ENCODE measurements around the gene TTLL12. TPM values are rescaled to one million over a fixed set of nuclear protein-coding genes. Genes with fewer than 3 reads are reported as not detected.
A peak's percentile ranks its signal among the peaks of the same experiment; 100 is the strongest.

TTLL12 gene
- total RNA-seq, 1 donor from 2014 or later: 53.7 TPM

DNA sequence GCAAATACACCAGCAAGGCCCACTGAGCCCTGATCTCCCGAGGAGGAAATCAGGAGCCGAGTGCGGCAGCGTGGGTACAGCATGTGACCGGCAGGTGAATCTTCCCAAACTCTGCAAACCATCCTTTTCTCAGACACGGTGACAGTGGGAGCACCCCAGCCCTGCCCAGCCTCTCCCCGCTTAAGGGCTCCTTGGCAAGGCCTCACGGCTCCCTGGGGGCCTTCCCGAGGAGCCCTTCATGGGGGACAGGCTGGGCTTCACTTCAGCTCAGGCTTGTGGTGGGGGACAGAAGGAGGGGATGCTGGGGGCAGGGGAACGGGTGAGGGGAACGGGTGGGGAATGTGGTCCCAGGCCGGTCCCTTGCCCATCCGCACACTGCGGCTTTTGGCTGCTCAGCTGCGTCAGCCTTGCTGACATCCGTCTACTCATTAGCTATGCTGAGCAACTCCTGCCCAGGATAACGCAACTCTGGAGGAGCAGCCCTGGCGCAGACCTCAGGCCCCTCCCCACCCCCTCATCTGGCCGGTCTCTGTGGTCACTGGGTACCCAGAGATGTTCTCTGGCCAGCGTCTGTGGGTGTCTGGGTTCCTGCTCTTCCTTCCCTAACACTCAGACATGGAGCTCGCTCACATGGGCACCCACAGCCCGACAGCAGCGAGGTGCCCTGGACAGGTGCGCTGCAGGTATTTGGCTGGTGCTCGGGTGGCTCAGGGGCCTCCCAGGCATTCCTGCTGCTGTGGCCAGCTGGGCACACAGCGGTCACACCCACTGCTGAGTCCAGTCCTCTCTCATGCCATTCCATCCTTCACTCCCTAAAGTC lies 22.0 kb upstream of the TTLL12 start:
- no peaks in the 10 kb centered on the region for H3K36me3 ChIP-seq (ENCODE audit: control insufficient read depth, insufficient read depth, low read length)
- TF ChIP-seq, protein P1, sequence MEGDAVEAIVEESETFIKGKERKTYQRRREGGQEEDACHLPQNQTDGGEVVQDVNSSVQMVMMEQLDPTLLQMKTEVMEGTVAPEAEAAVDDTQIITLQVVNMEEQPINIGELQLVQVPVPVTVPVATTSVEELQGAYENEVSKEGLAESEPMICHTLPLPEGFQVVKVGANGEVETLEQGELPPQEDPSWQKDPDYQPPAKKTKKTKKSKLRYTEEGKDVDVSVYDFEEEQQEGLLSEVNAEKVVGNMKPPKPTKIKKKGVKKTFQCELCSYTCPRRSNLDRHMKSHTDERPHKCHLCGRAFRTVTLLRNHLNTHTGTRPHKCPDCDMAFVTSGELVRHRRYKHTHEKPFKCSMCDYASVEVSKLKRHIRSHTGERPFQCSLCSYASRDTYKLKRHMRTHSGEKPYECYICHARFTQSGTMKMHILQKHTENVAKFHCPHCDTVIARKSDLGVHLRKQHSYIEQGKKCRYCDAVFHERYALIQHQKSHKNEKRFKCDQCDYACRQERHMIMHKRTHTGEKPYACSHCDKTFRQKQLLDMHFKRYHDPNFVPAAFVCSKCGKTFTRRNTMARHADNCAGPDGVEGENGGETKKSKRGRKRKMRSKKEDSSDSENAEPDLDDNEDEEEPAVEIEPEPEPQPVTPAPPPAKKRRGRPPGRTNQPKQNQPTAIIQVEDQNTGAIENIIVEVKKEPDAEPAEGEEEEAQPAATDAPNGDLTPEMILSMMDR (IDR thresholded peaks at IDR 0.05; ENCODE audit: insufficient read depth, low read length, severe bottlenecking): no peak
- no peak overlapping the region for H3K4me3 ChIP-seq (ENCODE audit: low read depth, low read length)
- FAIRE-seq: no peak
- DNase-seq (ENCODE audit: low read depth): no peak
- peaks cover 3% of the 10 kb centered on the region for H3K27me3 ChIP-seq (ENCODE audit: control insufficient read depth, insufficient read depth, low read length)

DNA sequence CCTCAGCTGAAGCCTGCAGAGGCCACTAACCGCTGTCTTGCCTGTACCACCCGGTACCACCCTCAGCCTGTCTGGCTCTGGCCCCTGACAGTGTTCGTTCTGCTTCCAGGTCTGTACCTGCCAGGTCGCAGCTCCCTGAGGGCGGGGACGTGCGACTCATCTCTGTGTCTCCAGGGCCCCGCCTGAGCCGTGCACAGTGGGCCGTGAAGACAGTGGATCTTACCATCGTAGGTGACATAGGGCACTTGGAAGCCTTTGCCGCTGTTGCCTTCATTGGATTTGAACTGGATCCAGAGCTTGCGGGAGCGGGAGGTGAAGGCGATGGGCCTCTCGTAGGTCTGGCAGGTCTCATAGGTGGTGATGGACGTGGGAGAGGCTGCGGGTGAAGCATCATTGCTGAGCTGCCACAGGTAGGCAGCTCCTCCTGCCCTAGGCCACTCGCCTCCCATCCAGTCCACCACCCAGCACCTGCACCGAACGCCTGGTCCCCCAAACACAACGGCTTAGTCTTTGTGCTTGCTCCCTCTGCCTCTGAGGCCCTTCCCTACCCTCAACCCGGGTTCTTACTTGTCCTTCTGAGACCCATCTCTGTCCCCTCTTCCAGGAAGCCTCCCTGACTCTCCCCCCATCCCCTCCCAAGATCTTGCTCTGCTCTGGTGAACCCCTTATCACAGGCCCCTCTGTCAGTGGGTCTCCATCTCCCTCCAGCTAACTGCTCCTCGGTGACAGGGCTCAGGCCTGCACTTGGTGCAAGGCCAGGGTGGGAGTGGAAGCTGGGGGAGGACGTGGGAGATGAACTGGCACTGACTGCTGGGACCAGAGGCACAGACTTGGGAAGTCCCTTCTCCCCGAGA lies 21.1 kb upstream of the TTLL12 start:
- H3K4me3 ChIP-seq (ENCODE audit: low read depth, low read length): no peak overlapping the region
- H3K36me3 ChIP-seq (ENCODE audit: control insufficient read depth, insufficient read depth, low read length): no peaks in the 10 kb centered on the region
- FAIRE-seq: no peak
- no peak for DNase-seq (ENCODE audit: low read depth)
- TF ChIP-seq, protein P1 (IDR thresholded peaks at IDR 0.05; ENCODE audit: insufficient read depth, low read length, severe bottlenecking): no peak
- peaks cover 2% of the 10 kb centered on the region for H3K27me3 ChIP-seq (ENCODE audit: control insufficient read depth, insufficient read depth, low read length)

DNA sequence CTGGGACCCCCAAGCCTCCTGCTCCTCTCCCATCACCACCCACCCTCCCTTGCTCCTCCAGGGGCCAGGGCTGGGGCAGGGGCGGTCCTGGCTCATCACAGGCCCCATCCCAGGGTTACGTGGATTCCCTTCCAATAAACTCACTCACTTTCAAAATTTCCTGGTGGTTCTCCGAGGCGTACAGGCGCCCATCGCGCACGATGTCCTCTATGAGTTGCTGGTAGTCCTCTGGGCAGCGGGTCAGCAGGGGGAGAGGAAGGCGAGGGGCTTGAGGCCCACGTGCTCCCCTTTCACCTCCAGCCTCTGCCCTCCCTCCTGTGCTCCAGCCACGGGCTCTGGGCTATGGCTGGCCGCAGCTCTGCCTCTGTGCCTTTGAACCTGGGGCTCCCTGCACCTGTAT lies 20.5 kb upstream of the TTLL12 start:
- DNase-seq (ENCODE audit: low read depth) (no peak), FAIRE-seq (no peak)
- Histone ChIP-seq H3K4me3 (ENCODE audit: low read depth, low read length) (no peak overlapping the region), H3K27me3 (ENCODE audit: control insufficient read depth, insufficient read depth, low read length) (no peaks in the 10 kb centered on the region), H3K36me3 (ENCODE audit: control insufficient read depth, insufficient read depth, low read length) (no peaks in the 10 kb centered on the region)
- TF ChIP-seq, protein P1 (IDR thresholded peaks at IDR 0.05; ENCODE audit: insufficient read depth, low read length, severe bottlenecking): no peak

DNA sequence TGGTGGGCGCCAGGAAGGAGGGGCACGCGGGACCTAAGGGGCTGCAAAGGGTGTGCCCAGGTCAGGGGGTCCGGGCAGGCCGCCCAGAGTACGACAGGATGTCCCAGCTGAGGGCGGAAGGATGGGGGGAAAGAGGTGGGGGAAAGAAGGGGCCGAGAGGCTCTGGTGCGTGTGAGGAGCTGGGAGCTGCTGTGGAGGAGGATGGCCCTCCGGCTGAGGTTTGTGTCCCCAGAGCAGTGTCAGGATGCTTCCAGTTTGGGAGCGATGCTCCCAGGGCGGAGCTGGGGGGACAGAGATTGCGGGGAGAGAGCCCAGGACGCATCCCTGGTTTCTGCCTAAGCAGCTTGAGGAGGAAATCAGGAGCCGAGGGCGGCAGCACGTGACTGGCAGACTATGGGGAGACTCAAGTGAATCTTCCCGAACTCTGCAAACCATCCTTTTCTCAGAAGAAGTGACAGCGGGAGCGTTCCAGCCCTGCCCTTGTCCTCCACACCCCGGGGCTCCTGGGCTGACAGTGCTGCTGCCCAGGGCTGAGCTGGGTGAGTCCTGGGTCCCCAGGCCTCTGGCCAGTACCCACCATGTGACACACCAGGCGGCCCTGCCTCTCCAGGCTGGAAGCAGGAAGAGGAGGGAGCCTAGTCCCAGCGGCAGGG lies 19.7 kb upstream of the TTLL12 start:
- Histone ChIP-seq H3K4me3 (ENCODE audit: low read depth, low read length) (no peak overlapping the region), H3K36me3 (ENCODE audit: control insufficient read depth, insufficient read depth, low read length) (no peaks in the 10 kb centered on the region), H3K27me3 (ENCODE audit: control insufficient read depth, insufficient read depth, low read length) (no peaks in the 10 kb centered on the region)
- FAIRE-seq: no peak
- DNase-seq (ENCODE audit: low read depth): no peak
- TF ChIP-seq, protein P1 (IDR thresholded peaks at IDR 0.05; ENCODE audit: insufficient read depth, low read length, severe bottlenecking): no peak

DNA sequence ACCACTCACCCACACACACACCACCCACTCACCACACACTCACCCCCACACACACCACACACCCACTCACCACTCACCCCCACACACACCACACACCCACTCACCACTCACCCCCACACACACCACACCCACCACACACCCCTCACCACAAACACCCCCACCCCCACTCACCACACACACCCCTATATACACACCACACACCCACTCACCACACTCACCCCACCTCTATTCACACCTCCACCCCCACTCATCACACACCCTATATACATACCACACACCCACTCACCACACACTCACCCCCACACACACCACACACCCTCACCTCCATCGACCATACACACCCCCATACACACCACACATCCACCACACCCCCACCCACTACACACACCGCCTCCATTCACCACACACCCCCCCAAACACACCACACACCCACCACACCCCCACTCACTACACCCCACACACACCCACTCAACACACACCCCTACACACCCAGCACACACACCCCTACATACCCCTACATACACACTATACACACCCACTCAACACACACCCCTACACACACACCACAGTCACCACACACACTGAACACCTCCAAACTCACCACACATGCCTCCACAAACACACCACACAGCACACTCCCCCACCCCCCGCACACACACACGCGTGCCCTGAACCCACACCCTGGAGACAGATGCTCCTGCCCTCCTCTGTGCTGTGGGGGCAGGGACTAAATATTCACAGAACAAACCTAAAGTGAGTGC lies 19.0 kb upstream of the TTLL12 start:
- TF ChIP-seq, protein P1 (IDR thresholded peaks at IDR 0.05; ENCODE audit: insufficient read depth, low read length, severe bottlenecking): no peak
- DNase-seq (ENCODE audit: low read depth): no peak
- H3K27me3 ChIP-seq (ENCODE audit: control insufficient read depth, insufficient read depth, low read length): no peaks in the 10 kb centered on the region
- H3K36me3 ChIP-seq (ENCODE audit: control insufficient read depth, insufficient read depth, low read length): no peaks in the 10 kb centered on the region
- FAIRE-seq: peak; percentile 13
- no peak overlapping the region for H3K4me3 ChIP-seq (ENCODE audit: low read depth, low read length)

Measured in bronchial epithelial cell (primary cell).